ENCODE data around the gene TMEM87A.

GRCh38 chr15:42279234-42279723 lies 6.0 kb upstream of the TMEM87A start:
- TF ChIP-seq SMC3 (IDR thresholded peaks at IDR 0.05) (no peak), RFX5 (IDR thresholded peaks at IDR 0.05) (no peak), ZNF302 (CRISPR knock-in tag; IDR thresholded peaks at IDR 0.05) (no peak)

Measured in A549 (cell line).